22Rv1 (cell line): ENCODE data around the gene NMNAT3.
A peak's percentile ranks its signal among the peaks of the same experiment; 100 is the strongest.
"Not testable (repeated sequence)": the region's sequence is repeated elsewhere in the genome, so short reads cannot be mapped to it uniquely, and the experiment has no call there.

Source experiments
- H3K27ac ChIP-seq: fragments of 450-650 bp; 2 replicates; pipeline ENCODE4 v1.5.1; 2017
- CTCF ChIP-seq: fragments of 450-650 bp; IDR thresholded peaks from 2 replicates; pipeline ENCODE4 v1.5.1; 2017; ENCODE audit warnings: mild to moderate bottlenecking
- ZFX ChIP-seq: fragments of 450-650 bp; IDR thresholded peaks from 2 replicates; pipeline ENCODE4 v1.6.1; 2017; ENCODE audit warnings: antibody characterized with exemption, borderline replicate concordance

NMNAT3 gene

GRCh38 chr3:139602003-139602402 is 75.8 kb downstream of the NMNAT3 start:
- no peak for TF ChIP-seq CTCF
- TF ChIP-seq ZFX = no peak
- H3K27ac ChIP-seq = no peak overlapping the region

- TF ChIP-seq CTCF (no peak), ZFX (no peak)
- no peak overlapping the region for H3K27ac ChIP-seq
These were observed 76.4 kb downstream of the NMNAT3 start for GRCh38 chr3:139601191-139601961.

- H3K27ac ChIP-seq = no peak overlapping the region
- TF ChIP-seq CTCF (no peak), ZFX (no peak)
These were observed 79.8 kb downstream of the NMNAT3 start for GRCh38 chr3:139597947-139598346.

GRCh38 chr3:139591186-139591585 is 86.6 kb downstream of the NMNAT3 start:
- not testable (repeated sequence) for H3K27ac ChIP-seq

- TF ChIP-seq CTCF (peak; percentile 14; the same call in 1 of the 2 replicates), ZFX (no peak)
These were observed 89.3 kb downstream of the NMNAT3 start for GRCh38 chr3:139588450-139588849.

DNA sequence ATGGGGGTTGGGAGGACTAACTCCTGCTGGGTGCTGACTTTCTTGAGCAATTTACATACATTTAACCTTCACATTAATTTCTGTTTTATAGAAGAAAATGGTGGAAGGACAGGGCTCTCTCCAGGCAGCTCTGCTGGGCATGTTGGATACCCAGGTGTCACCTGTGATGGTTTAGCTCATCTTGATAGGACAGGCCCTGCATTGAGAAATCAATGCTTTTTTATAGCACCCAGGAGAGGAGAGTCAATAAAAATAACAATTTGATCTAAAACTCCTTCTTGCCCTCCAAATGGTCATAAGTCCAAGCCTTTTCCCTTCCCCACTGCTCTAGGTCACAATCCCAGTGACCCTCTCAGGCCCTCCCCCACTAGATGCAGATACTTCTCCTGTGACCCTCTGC is 90.0 kb downstream of the NMNAT3 start:
- no peak overlapping the region for H3K27ac ChIP-seq
- no peak for TF ChIP-seq CTCF
- TF ChIP-seq ZFX = no peak

More at GRCh38 chr3:139588450-139588849, 89.3 kb downstream of the NMNAT3 start:
- H3K27ac ChIP-seq = no peak overlapping the region

DNA sequence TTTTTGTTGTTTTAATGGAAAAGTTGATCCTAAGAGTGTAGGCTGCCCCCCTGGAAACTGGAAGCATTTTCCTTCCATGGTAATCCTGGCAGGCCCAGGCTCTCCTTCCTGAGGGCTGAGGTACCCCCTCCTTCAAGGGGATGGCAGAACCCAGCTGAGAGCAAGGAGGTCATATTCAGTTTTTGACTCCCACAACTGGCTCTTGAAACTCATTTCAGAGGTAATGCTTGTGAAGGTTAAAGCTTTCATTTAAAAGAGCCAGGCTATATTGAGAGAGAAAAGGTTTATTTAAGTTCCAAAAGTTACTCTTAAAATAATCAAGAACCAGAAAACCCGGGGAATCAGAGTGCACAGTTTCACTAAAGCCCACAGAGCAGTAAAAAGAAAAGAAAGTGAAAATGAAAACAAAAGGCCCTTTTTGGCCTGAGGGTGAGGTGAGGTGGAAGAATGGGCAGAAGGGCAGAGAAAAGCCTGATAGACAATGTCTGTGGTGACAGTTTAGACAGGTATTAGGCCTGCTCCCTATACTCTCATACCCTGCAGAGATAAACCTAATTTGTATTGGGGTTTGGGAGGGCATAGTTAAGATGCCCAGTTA is 91.3 kb downstream of the NMNAT3 start:
- H3K27ac ChIP-seq = no peak overlapping the region
- TF ChIP-seq CTCF (no peak), ZFX (no peak)
